BLaER1 (cell line): Measurements from ENCODE around the gene DPPA5.
"Not testable (repeated sequence)": the region's sequence is repeated elsewhere in the genome, so short reads cannot be mapped to it uniquely, and the experiment has no call there.

ENCODE experiments used
- H3K27ac ChIP-seq: shearing (Covaris generic); formaldehyde crosslinking; 2 replicates; pipeline ENCODE4 v1.8.1; 2022
- H3K27me3 ChIP-seq: shearing (Covaris generic); formaldehyde crosslinking; 2 replicates; pipeline ENCODE4 v1.8.1; 2022
- H3K36me3 ChIP-seq: shearing (Covaris generic); formaldehyde crosslinking; 2 replicates; pipeline ENCODE4 v1.8.1; 2022
- H3K4me1 ChIP-seq: shearing (Covaris generic); formaldehyde crosslinking; 2 replicates; pipeline ENCODE4 v1.8.1; 2022
- H3K4me2 ChIP-seq: shearing (Covaris generic); formaldehyde crosslinking; 2 replicates; pipeline ENCODE4 v1.8.1; 2022
- H3K4me3 ChIP-seq: shearing (Covaris generic); formaldehyde crosslinking; 2 replicates; pipeline ENCODE4 v1.8.1; 2022
- H3K9ac ChIP-seq: shearing (Covaris generic); formaldehyde crosslinking; 2 replicates; pipeline ENCODE4 v1.8.1; 2022
- H3K9me3 ChIP-seq: shearing (Covaris generic); formaldehyde crosslinking; 2 replicates; pipeline ENCODE4 v1.8.1; 2022
- H4K20me1 ChIP-seq: shearing (Covaris generic); formaldehyde crosslinking; 2 replicates; pipeline ENCODE4 v1.8.1; 2022
- Cebpa-rat ChIP-seq: shearing (Covaris generic); IDR thresholded peaks from 2 replicates; pipeline ENCODE4 v1.8.1; 2022

Gene DPPA5

DNA sequence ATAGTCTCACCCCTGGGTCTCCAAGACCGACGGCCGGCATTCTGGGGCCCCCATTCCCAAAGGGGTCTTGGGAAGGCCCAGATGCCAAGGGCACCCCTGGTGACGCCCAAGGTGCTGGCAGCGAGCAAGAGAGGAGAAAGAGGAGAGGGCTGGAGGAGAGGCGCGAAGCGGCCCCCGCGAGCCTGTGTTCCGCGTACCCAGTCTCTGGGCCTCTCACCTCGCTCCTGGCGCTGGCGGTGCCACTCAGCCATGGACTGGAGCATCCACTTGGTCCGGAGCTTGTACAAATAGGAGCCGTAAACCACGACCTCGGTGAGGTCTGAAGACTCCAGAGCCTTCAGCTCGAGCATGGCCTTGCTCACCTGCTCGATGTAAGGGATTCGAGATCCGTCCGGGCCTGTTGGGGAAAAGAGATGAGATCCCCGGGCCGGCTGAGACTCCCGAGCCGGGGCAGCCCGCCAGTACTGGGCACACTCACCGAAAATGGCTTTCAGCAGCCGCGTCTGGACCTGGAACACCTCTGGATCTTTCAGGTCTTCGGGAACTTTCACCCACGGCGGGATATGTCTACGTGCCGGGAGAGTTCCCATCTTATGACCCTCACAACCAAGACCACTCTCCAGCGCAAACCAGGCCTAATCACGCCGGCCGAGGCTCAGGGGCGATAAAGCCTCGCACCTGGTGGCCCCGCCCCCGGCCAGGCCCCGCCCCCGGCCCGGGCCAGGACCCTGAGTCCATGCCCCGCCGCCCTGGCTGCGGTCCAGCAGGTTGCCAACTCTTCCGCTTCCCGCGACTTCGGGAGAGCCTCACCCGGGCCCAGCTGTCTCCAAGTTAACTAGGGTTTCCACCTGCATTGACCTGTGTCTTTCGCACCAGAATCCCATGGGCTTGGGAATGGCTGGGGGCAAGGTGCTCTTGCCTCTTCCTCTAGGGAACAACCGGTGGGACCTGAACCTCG, at the start of gene DPPA5:
TSS of gene DPPA5 (minus strand) at position 641 of the 958 bp plus-strand sequence. CDS start at position 590, 51 bp downstream.
- no peak within 1 kb of the TSS for H3K4me2 ChIP-seq
- no peaks in the 10 kb centered on the region for H4K20me1 ChIP-seq
- H3K4me1 ChIP-seq = no peaks in the 10 kb centered on the region
- no peak within 1 kb of the TSS for H3K4me3 ChIP-seq
- H3K27me3 ChIP-seq = no peaks in the 10 kb centered on the region; the same call in 1 of the 2 replicates
- H3K9ac ChIP-seq = no peak within 1 kb of the TSS
- peaks cover 16% of the 10 kb centered on the region for H3K9me3 ChIP-seq
- no peak for TF ChIP-seq Cebpa-rat
- no peaks in the 10 kb centered on the region for H3K36me3 ChIP-seq
- H3K27ac ChIP-seq = no peak within 1 kb of the TSS

DNA sequence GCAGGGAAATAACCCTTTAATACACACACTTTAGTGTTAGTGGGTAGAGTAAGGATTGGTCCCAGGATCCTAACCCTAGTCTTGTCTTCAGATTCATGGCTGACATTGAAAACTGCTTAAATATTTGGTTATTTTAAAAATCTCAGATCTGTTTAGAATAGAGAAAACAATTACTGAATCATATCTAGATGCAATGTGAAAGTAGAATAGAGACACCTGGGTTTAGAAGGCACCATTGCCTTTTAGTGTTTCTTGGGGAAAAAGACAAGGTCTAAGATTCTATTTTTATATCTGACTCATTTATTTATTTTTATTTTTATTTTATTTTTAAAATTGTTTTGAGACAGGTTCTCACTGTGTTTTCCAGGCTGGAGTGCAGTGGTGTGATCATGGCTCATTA, 46.6 kb upstream of the DPPA5 start:
- H3K36me3 ChIP-seq = no peaks in the 10 kb centered on the region
- no peaks in the 10 kb centered on the region for H3K4me1 ChIP-seq
- no peak for TF ChIP-seq Cebpa-rat
- H3K9ac ChIP-seq = no peak overlapping the region
- H3K4me2 ChIP-seq = no peak overlapping the region
- H3K27ac ChIP-seq = no peak overlapping the region
- no peaks in the 10 kb centered on the region for H3K9me3 ChIP-seq
- no peaks in the 10 kb centered on the region for H4K20me1 ChIP-seq
- H3K27me3 ChIP-seq = no peaks in the 10 kb centered on the region
- H3K4me3 ChIP-seq = no peak overlapping the region

DNA sequence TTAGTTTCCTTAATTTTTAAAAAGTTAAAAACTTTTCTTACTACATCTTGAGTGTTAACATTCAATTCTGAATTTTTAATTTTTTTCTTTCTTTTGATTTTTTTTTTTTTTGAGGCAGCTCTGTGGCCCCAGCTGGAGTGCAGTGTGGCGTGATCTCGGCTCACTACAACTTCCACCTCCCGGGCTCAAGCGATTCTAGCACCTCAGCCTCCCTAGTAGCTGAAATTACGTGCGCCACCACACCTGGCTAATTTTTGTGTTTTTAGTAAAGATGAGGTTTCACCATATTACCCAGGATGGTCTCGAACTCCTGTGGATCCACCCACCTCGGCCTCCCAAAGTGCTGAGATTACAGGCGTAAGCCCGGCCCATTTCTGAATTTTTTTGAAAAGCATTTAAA, 41.8 kb upstream of the DPPA5 start:
- no peaks in the 10 kb centered on the region for H3K27me3 ChIP-seq
- no peaks in the 10 kb centered on the region for H4K20me1 ChIP-seq
- no peak overlapping the region for H3K27ac ChIP-seq
- no peak overlapping the region for H3K4me2 ChIP-seq
- TF ChIP-seq Cebpa-rat = no peak
- no peak overlapping the region for H3K4me3 ChIP-seq
- H3K4me1 ChIP-seq = no peaks in the 10 kb centered on the region
- 0 out of 2 replicates have a peak, but pooled peaks cover 5% of the 10 kb centered on the region for H3K36me3 ChIP-seq
- H3K9me3 ChIP-seq = peaks cover 16% of the 10 kb centered on the region
- no peak overlapping the region for H3K9ac ChIP-seq

GRCh38 chr6:73394577-73395354, 40.7 kb upstream of the DPPA5 start, which contains the start of gene DDX43:
Gene DDX43, plus strand, starts transcription at chr6:73394828. Its CDS starts 78 bp downstream, at chr6:73394906.
- H3K9ac ChIP-seq = no peak within 1 kb of the TSS

DNA sequence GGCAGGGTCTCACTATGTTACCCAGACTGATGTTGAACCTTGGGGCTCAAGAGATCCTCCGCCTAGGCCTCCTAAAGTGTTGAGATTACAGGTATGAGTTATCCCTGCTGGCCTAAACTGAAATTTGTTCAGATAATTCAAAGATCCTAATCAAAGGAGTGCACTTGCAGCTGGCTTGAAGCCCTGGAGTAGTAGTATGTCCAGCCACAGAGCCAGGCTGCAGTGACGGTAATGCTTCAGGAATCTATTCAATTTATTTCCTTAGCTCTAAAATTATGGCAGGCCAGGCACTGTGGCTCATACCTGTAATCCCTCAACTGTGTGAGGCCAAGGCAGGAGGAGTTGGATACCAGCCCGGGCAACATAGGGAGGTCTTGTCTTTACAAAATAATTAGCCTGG, 39.2 kb upstream of the DPPA5 start:
- H3K27me3 ChIP-seq = peaks cover 18% of the 10 kb centered on the region
- no peak overlapping the region for H3K4me3 ChIP-seq
- H3K9me3 ChIP-seq = peaks cover 16% of the 10 kb centered on the region
- H3K9ac ChIP-seq = no peak overlapping the region
- no peak for TF ChIP-seq Cebpa-rat
- 0 out of 2 replicates have a peak, but pooled peaks cover 5% of the 10 kb centered on the region for H3K36me3 ChIP-seq
- no peak overlapping the region for H3K27ac ChIP-seq
- no peak overlapping the region for H3K4me2 ChIP-seq
- H3K4me1 ChIP-seq = peaks cover 7% of the 10 kb centered on the region; the same call in 1 of the 2 replicates
- H4K20me1 ChIP-seq = no peaks in the 10 kb centered on the region

More at GRCh38 chr6:73394577-73395354, 40.7 kb upstream of the DPPA5 start, which contains the start of gene DDX43:
- no peak for TF ChIP-seq Cebpa-rat
- Histone ChIP-seq H3K27me3 (peaks cover 4% of the 10 kb centered on the region; the same call in 1 of the 2 replicates), H3K36me3 (0 out of 2 replicates have a peak, but pooled peaks cover 5% of the 10 kb centered on the region), H3K4me2 (no peak within 1 kb of the TSS), H3K9me3 (peaks cover 16% of the 10 kb centered on the region), H3K4me3 (no peak within 1 kb of the TSS), H3K27ac (no peak within 1 kb of the TSS), H3K4me1 (no peaks in the 10 kb centered on the region), H4K20me1 (no peaks in the 10 kb centered on the region)

- H3K4me3 ChIP-seq, H3K36me3 ChIP-seq, H4K20me1 ChIP-seq, H3K4me2 ChIP-seq, H3K4me1 ChIP-seq, H3K27ac ChIP-seq, H3K9ac ChIP-seq: not testable (repeated sequence)
- Histone ChIP-seq H3K9me3 (peaks cover 16% of the 10 kb centered on the region), H3K27me3 (peaks cover 25% of the 10 kb centered on the region)
Observed at GRCh38 chr6:73392188-73392587, 38.1 kb upstream of the DPPA5 start.

DNA sequence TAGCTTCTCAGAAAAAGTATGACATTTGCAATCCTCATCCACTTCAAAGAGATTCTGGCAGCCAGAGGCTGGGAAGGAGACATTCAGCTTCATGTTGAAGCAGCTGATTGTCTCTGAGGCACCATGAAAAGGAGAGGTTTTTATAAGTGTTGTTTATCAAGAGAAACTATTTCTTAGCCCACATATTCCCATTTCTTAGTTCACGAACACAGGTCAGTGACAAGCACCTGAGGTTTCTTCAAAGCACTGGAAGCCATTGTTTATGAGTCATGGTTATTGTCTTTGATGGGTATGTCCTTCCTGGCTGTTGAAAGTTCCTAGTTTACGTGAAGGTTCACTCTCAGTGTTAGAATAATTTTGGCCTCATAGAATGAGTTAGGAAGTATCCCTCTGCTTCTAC, 37.6 kb upstream of the DPPA5 start:
- no peak overlapping the region for H3K9ac ChIP-seq
- H3K4me3 ChIP-seq = no peak overlapping the region
- H3K36me3 ChIP-seq = 0 out of 2 replicates have a peak, but pooled peaks cover 5% of the 10 kb centered on the region
- no peak overlapping the region for H3K4me2 ChIP-seq
- peaks cover 25% of the 10 kb centered on the region for H3K27me3 ChIP-seq
- no peak overlapping the region for H3K27ac ChIP-seq
- H3K4me1 ChIP-seq = peaks cover 7% of the 10 kb centered on the region; the same call in 1 of the 2 replicates
- H4K20me1 ChIP-seq = no peaks in the 10 kb centered on the region
- no peak for TF ChIP-seq Cebpa-rat
- H3K9me3 ChIP-seq = peaks cover 16% of the 10 kb centered on the region

- no peak overlapping the region for H3K9ac ChIP-seq
- no peak overlapping the region for H3K27ac ChIP-seq
- H3K4me1 ChIP-seq = peaks cover 7% of the 10 kb centered on the region; the same call in 1 of the 2 replicates
- 0 out of 2 replicates have a peak overlapping the region, but pooled peaks have one; percentile 17 for H3K4me2 ChIP-seq
- no peak for TF ChIP-seq Cebpa-rat
- peaks cover 25% of the 10 kb centered on the region for H3K27me3 ChIP-seq
- H3K9me3 ChIP-seq = peaks cover 11% of the 10 kb centered on the region
- 0 out of 2 replicates have a peak, but pooled peaks cover 3% of the 10 kb centered on the region for H3K36me3 ChIP-seq
- H3K4me3 ChIP-seq = no peak overlapping the region
- no peaks in the 10 kb centered on the region for H4K20me1 ChIP-seq
Observed at GRCh38 chr6:73389854-73390253, 35.8 kb upstream of the DPPA5 start.

GRCh38 chr6:73388800-73389512, 34.9 kb upstream of the DPPA5 start:
- Histone ChIP-seq H3K4me1 (peaks cover 7% of the 10 kb centered on the region; the same call in 1 of the 2 replicates), H3K4me2 (peak overlapping the region; percentile 83), H3K9ac (peak overlapping the region; percentile 32; the same call in 1 of the 2 replicates), H3K9me3 (0 out of 2 replicates have a peak, but pooled peaks cover 2% of the 10 kb centered on the region), H3K27me3 (peaks cover 25% of the 10 kb centered on the region), H3K4me3 (peak overlapping the region; percentile 62), H4K20me1 (no peaks in the 10 kb centered on the region), H3K36me3 (no peaks in the 10 kb centered on the region), H3K27ac (no peak overlapping the region)
- TF ChIP-seq Cebpa-rat = no peak
